Breast epithelium (tissue), 4 donors: Measurements from ENCODE around the gene MYO3B. TPM values are rescaled to one million over a fixed set of nuclear protein-coding genes. Genes with fewer than 3 reads are reported as not detected.

ENCODE experiments used
- DNase-seq, 2 donors: peaks; one replicate each; pipeline ENCODE4 v3.0.0-alpha.2; 2019; ENCODE audit warnings: low spot score in 2 of 2
- H3K27ac ChIP-seq, 2 donors: fragments of 200-600 bp; sonication (generic) in 1 of 2; one replicate each; pipeline ENCODE4 v1.5.1; 2016 to 2019; ENCODE audit warnings: mild to moderate bottlenecking in 1 of 2
- H3K27me3 ChIP-seq, 2 donors: fragments of 200-600 bp; sonication (generic) in 1 of 2; one replicate each; pipeline versions ENCODE4 v1.5.1 to v1.6.0; 2017 to 2019; ENCODE audit warnings: control low read depth in 1 of 2, mild to moderate bottlenecking in 1 of 2
- H3K36me3 ChIP-seq: fragments of 200-600 bp; one replicate; pipeline ENCODE4 v1.5.1; 2019
- H3K4me1 ChIP-seq, 2 donors: fragments of 200-600 bp; sonication (generic); one replicate each; pipeline ENCODE4 v1.5.1; 2016 to 2019; ENCODE audit warnings: control low read depth in 1 of 2
- H3K4me3 ChIP-seq, 3 donors: fragments of 200-600 bp; sonication (generic); 1 replicate in 2 of 3; 2 replicates in 1 of 3; pipeline ENCODE4 v1.5.1; 2016 to 2019; ENCODE audit warnings: mild to moderate bottlenecking in 3 of 3, moderate library complexity in 2 of 3
- H3K9me3 ChIP-seq, 2 donors: fragments of 200-600 bp; sonication (generic) in 1 of 2; one replicate each; pipeline ENCODE4 v1.5.1; 2016 to 2019; ENCODE audit warnings: control low read depth in 1 of 2
- POLR2A ChIP-seq: fragments of 450-650 bp; IDR thresholded peaks from one replicate; pipeline ENCODE4 v1.6.1; 2016; ENCODE audit warnings: antibody characterized with exemption, mild to moderate bottlenecking, moderate library complexity
- POLR2AphosphoS5 ChIP-seq, 3 donors: sonication (generic); formaldehyde crosslinking; IDR thresholded peaks; one replicate each; pipeline ENCODE4 v1.6.1; 2017; ENCODE audit warnings: antibody characterized with exemption in 3 of 3
- intact Hi-C: fragments of 100-400 bp; cut with DNase I; formaldehyde crosslinking; loops from one replicate; pipeline ENCODE4 v1.15.1; 2023; ENCODE audit warnings: low total_unique reads
- total RNA-seq, 3 donors: library from RNA; depleted of rRNA; stranded (reverse); fragments of >200 nt; gene quantifications; one replicate each; pipeline ENCODE4 v1.1.0, GENCODE V29; 2016
- TF ChIP-seq, protein P1 (sequence below), 3 donors: fragments of 450-650 bp; IDR thresholded peaks; one replicate each; pipeline ENCODE4 v1.5.1; 2016 to 2017; ENCODE audit warnings: antibody characterized with exemption in 3 of 3, mild to moderate bottlenecking in 3 of 3, moderate library complexity in 3 of 3

The MYO3B gene
- total RNA-seq, 3 donors from 2014 or later: 0.15 to 0.98 (median 0.16) TPM

DNA sequence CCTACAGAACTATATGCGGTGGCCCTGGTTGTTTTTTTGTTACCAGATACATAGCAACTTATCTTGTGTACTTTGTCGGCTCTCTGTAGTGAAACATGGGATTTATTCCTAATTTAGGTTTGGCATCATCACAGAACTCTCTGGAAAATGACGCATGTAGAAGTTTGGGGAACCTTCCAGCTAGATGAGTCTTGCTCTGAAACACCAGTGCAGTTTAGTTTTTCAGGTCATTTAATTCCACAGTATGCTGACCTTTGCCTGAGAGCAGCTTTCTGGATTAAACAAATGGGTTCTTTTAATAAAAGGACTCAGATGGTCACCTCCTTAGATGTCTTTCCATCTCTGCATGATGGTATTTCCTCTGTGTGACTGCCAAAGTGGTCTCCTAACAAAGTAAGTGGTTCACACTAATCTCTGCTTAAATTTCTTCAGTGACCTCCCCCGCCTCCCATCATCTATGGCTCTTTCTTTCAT lies 39.9 kb downstream of the MYO3B start:
- no peaks in the 10 kb centered on the region for H3K36me3 ChIP-seq

DNA sequence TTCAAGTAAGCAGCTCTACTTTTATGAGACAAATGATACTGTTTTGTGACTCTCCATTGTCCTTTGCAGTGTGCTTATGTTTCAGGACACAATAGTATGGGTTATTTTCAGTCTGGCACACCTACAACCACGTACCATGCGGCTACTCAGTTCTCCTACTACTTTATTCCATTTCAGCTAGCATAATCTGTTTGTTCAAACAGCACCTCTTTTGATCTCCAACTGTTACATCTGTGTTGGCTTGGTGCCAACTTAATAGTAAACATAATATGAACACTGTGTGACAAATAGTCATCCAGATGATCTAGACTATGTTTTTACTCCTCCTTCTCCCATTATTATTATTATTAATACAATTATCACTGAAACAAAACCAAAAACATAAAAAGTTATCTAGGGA lies 40.5 kb downstream of the MYO3B start:
- TF ChIP-seq, protein P1, sequence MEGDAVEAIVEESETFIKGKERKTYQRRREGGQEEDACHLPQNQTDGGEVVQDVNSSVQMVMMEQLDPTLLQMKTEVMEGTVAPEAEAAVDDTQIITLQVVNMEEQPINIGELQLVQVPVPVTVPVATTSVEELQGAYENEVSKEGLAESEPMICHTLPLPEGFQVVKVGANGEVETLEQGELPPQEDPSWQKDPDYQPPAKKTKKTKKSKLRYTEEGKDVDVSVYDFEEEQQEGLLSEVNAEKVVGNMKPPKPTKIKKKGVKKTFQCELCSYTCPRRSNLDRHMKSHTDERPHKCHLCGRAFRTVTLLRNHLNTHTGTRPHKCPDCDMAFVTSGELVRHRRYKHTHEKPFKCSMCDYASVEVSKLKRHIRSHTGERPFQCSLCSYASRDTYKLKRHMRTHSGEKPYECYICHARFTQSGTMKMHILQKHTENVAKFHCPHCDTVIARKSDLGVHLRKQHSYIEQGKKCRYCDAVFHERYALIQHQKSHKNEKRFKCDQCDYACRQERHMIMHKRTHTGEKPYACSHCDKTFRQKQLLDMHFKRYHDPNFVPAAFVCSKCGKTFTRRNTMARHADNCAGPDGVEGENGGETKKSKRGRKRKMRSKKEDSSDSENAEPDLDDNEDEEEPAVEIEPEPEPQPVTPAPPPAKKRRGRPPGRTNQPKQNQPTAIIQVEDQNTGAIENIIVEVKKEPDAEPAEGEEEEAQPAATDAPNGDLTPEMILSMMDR (IDR thresholded peaks at IDR 0.05): no peak
- no peak for TF ChIP-seq POLR2AphosphoS5 (IDR thresholded peaks at IDR 0.05)
- no peak for TF ChIP-seq POLR2A
- Histone ChIP-seq H3K27me3 (no peaks in the 10 kb centered on the region), H3K4me3 (no peak overlapping the region), H3K9me3 (no peaks in the 10 kb centered on the region), H3K4me1 (no peaks in the 10 kb centered on the region), H3K36me3 (no peaks in the 10 kb centered on the region), H3K27ac (no peak overlapping the region)
- intact Hi-C loops: no loop called here
- DNase-seq: no peak

More for the DNA sequence above, 39.9 kb downstream of the MYO3B start:
- H3K9me3 ChIP-seq: no peaks in the 10 kb centered on the region
- intact Hi-C loops: no loop called here
- H3K4me3 ChIP-seq: no peak overlapping the region
- no peaks in the 10 kb centered on the region for H3K4me1 ChIP-seq
- H3K27me3 ChIP-seq: no peaks in the 10 kb centered on the region
- no peak overlapping the region for H3K27ac ChIP-seq
- TF ChIP-seq POLR2A (no peak), POLR2AphosphoS5 (IDR thresholded peaks at IDR 0.05) (no peak)
- TF ChIP-seq, protein P1 (IDR thresholded peaks at IDR 0.05): no peak
- no peak for DNase-seq

DNA sequence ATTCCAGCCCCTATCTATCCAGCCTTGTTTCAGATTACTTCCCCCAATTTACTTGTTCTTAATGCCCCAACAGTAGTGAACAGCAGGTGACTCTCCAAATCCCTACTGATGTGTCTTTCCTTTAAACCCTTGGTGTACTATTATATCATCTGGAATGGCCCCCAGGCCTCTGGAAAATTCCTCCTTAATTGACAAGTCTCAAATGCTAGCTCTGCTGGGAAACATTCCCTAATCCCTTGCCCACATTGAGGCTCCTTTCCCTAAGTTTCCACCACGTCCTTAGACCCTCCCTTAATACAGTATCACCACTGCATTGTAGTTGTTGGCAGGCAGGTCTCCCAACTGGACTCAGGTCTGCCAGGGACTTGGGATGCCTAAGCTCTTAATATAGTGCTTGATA lies 41.0 kb downstream of the MYO3B start:
- no peaks in the 10 kb centered on the region for H3K9me3 ChIP-seq
- intact Hi-C loops: no loop called here
- H3K27me3 ChIP-seq: no peaks in the 10 kb centered on the region

DNA sequence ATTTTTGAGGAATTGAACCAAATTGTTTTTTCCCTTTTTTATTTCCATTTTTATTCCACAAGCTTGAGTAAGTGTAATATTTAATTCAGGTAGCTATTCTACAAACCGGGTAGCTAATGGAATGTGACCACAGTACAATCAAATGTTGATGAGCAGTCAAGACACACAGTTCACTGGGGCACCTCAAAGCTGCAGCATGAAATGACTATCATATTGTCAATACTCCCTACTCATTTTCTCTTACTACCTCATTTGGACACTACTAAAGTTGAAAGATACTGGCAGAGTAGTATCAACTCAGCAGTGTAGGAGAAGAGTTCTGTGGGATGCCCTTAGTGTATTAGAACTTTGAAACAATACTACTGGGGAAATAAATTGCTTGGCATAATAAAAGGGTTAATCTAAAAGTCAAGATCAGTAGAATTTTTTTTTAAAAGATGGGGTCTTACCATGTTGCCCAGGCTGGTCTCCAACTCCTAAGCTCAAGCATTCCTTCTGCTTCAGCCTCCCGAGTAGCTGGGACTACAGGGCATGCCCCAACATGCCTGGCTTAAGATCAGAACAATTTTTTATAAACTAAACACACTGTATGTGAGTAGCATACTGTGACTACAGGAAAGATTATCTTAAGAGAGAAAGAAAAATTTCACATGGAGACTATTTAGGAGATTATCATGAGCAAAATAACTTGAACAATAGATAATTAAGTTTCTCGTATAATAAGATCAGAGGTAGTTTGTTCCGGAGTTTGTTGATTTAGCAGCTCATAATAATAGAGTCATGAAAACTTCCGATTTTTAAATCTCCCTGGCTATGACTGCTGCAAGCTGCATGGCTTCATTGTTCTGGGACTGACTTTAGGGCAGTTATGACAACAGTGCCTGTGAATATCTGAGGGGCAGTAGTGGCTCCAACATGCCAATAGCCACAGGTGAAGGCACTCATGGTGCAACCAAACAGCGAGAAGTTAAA lies 43.7 kb downstream of the MYO3B start:
- Histone ChIP-seq H3K4me1 (no peaks in the 10 kb centered on the region), H3K9me3 (no peaks in the 10 kb centered on the region), H3K4me3 (no peak overlapping the region), H3K27me3 (no peaks in the 10 kb centered on the region), H3K36me3 (no peaks in the 10 kb centered on the region), H3K27ac (no peak overlapping the region)
- DNase-seq: no peak
- TF ChIP-seq, protein P1 (IDR thresholded peaks at IDR 0.05): no peak
- TF ChIP-seq POLR2AphosphoS5 (IDR thresholded peaks at IDR 0.05) (no peak), POLR2A (no peak)
- intact Hi-C loops: no loop called here

More for the DNA sequence above, 41.0 kb downstream of the MYO3B start:
- H3K27ac ChIP-seq: no peak overlapping the region
- no peak overlapping the region for H3K4me3 ChIP-seq
- H3K4me1 ChIP-seq: no peaks in the 10 kb centered on the region
- no peak for DNase-seq
- no peaks in the 10 kb centered on the region for H3K36me3 ChIP-seq
- no peak for TF ChIP-seq POLR2AphosphoS5 (IDR thresholded peaks at IDR 0.05)
- TF ChIP-seq, protein P1 (IDR thresholded peaks at IDR 0.05): no peak
- TF ChIP-seq POLR2A: no peak

DNA sequence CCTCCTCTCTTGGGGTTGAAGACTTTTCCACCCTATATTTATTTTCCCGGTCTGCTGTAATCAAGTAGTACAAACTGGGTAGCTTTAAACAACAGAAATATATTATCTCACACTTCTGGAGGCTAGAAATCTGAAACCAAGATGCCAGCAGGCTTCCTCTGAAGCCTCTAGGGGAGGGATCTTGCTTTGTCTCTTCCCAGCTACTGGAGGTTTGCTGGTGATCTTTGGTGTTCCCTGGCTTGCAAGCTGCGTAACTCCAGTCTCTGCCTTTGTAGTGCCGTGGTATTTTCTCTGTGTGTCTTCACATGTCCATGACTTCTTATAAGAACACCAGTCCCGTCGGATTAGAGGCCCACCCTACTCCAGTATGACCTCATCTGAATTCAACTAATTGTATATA lies 44.4 kb downstream of the MYO3B start:
- H3K4me1 ChIP-seq: no peaks in the 10 kb centered on the region
- no peak for DNase-seq
- no peaks in the 10 kb centered on the region for H3K36me3 ChIP-seq
- no peaks in the 10 kb centered on the region for H3K9me3 ChIP-seq
- no peaks in the 10 kb centered on the region for H3K27me3 ChIP-seq
- intact Hi-C loops: no loop called here
- H3K4me3 ChIP-seq: no peak overlapping the region
- TF ChIP-seq POLR2AphosphoS5 (IDR thresholded peaks at IDR 0.05) (no peak), POLR2A (no peak)
- TF ChIP-seq, protein P1 (IDR thresholded peaks at IDR 0.05): no peak
- no peak overlapping the region for H3K27ac ChIP-seq
